Body of pancreas (tissue), 4 donors: ENCODE measurements around the gene HSD17B8.

ENCODE experiments used
- POLR2A ChIP-seq, 3 donors: fragments of 450-650 bp; IDR thresholded peaks; one replicate each; pipeline ENCODE4 v1.6.1; 2016; ENCODE audit warnings: antibody characterized with exemption in 3 of 3, mild to moderate bottlenecking in 2 of 3
- TF ChIP-seq, protein P1 (sequence below), 7 experiments: fragments of 450-650 bp in 4 of 7; fragments of 200-600 bp in 3 of 7; sonication (generic) in 3 of 7; IDR thresholded peaks; one replicate each; pipeline ENCODE4 v1.5.1; 2016 to 2019; ENCODE audit warnings: antibody characterized with exemption in 7 of 7

DNA sequence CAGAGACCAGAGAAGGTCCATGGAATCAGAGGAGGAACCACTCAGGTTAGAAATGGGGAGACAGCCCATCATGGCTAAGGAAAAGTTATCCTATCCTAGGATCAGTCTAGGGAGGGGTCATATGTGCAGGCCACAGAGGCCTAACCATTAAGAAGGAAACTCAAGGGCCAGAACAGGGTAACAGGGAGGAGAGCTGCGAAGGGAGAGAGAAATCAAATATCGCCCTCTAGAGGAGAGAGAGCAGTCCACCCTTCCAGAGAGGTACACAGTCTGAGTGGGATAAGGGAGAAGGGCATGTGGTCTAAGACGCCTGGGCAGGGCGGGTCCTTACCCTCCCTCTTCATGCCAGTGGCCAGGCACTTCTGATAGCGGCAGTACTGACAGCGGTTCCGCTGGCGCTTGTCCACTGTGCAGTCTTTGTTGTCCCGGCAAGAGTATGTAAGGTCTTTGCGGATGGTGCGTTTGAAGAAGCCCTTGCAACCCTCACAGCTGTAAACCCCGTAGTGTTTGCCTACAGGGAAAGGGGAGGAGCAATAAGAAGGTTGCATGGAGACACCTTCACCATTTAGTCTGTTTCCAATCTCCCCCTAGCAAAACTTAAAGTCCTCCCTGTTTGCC is 6.9 kb upstream of the HSD17B8 start:
- peak in 1 of 3 donors; percentile 16 for TF ChIP-seq POLR2A (IDR thresholded peaks at IDR 0.05)
- TF ChIP-seq, protein P1, sequence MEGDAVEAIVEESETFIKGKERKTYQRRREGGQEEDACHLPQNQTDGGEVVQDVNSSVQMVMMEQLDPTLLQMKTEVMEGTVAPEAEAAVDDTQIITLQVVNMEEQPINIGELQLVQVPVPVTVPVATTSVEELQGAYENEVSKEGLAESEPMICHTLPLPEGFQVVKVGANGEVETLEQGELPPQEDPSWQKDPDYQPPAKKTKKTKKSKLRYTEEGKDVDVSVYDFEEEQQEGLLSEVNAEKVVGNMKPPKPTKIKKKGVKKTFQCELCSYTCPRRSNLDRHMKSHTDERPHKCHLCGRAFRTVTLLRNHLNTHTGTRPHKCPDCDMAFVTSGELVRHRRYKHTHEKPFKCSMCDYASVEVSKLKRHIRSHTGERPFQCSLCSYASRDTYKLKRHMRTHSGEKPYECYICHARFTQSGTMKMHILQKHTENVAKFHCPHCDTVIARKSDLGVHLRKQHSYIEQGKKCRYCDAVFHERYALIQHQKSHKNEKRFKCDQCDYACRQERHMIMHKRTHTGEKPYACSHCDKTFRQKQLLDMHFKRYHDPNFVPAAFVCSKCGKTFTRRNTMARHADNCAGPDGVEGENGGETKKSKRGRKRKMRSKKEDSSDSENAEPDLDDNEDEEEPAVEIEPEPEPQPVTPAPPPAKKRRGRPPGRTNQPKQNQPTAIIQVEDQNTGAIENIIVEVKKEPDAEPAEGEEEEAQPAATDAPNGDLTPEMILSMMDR (IDR thresholded peaks at IDR 0.05), result peak; percentile 53 to 82 (median 71)
